Astrocyte of the cerebellum (primary cell): Measurements from ENCODE around the gene SRPX.

ENCODE experiments used
- DNase-seq: peaks from one replicate; pipeline ENCODE4 v3.0.0-alpha.2; 2011; ENCODE audit warnings: low read depth
- H3K4me3 ChIP-seq: 2 replicates; pipeline ENCODE4 v1.5.1; 2011; ENCODE audit warnings: mild to moderate bottlenecking, low read depth, low read length, moderate library complexity
- CTCF ChIP-seq: IDR thresholded peaks from 2 replicates; pipeline ENCODE4 v1.5.1; 2012; ENCODE audit warnings: low read length, low read depth, moderate library complexity, mild to moderate bottlenecking; ENCODE audit errors: missing control alignments
- in situ Hi-C: cut with HindIII; loops from 2 replicates; pipeline ENCODE4 v1.10.0; 2017; ENCODE audit warnings: low sequenced_read_pairs

Gene SRPX

GRCh38 chrX:38224160-38224559, 3.5 kb upstream of the SRPX start:
- in situ Hi-C loops = no loop called here
- TF ChIP-seq CTCF = no peak

DNA sequence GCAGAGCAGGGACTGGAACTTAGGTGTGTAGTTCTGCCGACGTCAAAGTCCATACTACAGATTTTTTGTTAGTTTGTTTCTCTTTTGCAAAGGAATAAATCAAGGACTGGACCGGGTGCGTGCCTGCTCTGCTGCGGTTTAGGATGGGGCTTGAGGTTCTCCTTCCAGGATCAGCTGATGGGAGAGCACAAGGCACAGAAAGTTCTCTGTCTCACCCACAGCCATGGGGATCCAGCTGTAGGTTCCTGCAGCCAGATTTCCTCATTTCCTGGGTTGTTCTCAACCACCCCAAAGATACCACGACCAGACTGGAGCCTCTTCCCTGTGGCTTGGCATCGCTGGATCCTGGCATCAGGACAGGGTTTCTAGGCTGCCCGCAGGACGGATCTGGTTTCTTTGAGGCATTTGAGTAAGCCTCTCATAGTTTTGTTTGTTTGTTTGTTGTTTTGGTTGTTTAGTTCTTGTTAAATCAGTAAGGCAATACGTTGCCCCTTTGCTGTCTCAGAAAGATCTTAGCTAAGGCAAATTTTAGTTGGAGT, 789 bp upstream of the SRPX start:
- no peak for TF ChIP-seq CTCF
- in situ Hi-C loops = no loop called here
- DNase-seq = no peak
- no peak overlapping the region for H3K4me3 ChIP-seq

More at GRCh38 chrX:38224160-38224559, 3.5 kb upstream of the SRPX start:
- DNase-seq = no peak
- no peak overlapping the region for H3K4me3 ChIP-seq

GRCh38 chrX:38220024-38220414, 652 bp downstream of the SRPX start:
- in situ Hi-C loops = no loop called here
- peak overlapping the region; percentile 64 for H3K4me3 ChIP-seq
- peak; percentile 46 for TF ChIP-seq CTCF
- DNase-seq = no peak

DNA sequence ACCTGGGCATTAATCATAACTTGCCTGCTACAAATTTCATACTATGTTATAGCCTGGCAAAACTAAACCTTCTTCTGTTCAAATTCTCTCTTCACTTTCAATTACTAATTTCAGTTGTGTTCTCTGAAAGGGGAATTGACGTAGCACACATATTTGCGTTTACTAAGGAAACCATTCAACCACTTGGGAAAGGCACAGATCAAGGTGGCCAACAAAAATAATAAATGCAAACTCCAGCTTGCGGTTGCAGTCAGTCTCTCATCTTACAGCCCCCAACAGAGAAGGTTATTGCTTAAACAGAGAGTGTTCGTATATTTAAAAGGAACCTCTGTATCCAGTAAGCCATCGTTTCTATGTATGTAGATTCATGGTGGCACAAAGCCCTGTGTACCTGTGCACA, 4.0 kb downstream of the SRPX start:
- peak; percentile 55 for DNase-seq
- no peak for TF ChIP-seq CTCF

GRCh38 chrX:38214551-38215531, 5.8 kb downstream of the SRPX start:
- H3K4me3 ChIP-seq = no peak overlapping the region
- no peak for TF ChIP-seq CTCF
- in situ Hi-C loops = no loop called here
- no peak for DNase-seq

More for the DNA sequence above, 4.0 kb downstream of the SRPX start:
- in situ Hi-C loops = no loop called here
- H3K4me3 ChIP-seq = no peak overlapping the region

GRCh38 chrX:38214044-38214443, 6.6 kb downstream of the SRPX start:
- no peak overlapping the region for H3K4me3 ChIP-seq
- in situ Hi-C loops = no loop called here
- DNase-seq = no peak

More at GRCh38 chrX:38214044-38214443, 6.6 kb downstream of the SRPX start:
- TF ChIP-seq CTCF = no peak
